Panc1 (cell line): ENCODE results near the gene ABI1.

Experiments
- POLR2AphosphoS5 ChIP-seq: IDR thresholded peaks from 2 replicates; pipeline ENCODE4 v1.6.1; 2012; ENCODE audit warnings: mild to moderate bottlenecking, low read depth, low read length, moderate library complexity
- SIN3A ChIP-seq: IDR thresholded peaks from 2 replicates; pipeline ENCODE4 v1.6.1; 2012; ENCODE audit warnings: low read depth, mild to moderate bottlenecking, low read length, moderate library complexity, borderline replicate concordance; ENCODE audit not compliant: insufficient read depth
- TF ChIP-seq, protein P1 (sequence below): fragments of 450-650 bp; IDR thresholded peaks from 2 replicates; pipeline ENCODE4 v1.5.1; 2017; ENCODE audit warnings: mild to moderate bottlenecking

DNA sequence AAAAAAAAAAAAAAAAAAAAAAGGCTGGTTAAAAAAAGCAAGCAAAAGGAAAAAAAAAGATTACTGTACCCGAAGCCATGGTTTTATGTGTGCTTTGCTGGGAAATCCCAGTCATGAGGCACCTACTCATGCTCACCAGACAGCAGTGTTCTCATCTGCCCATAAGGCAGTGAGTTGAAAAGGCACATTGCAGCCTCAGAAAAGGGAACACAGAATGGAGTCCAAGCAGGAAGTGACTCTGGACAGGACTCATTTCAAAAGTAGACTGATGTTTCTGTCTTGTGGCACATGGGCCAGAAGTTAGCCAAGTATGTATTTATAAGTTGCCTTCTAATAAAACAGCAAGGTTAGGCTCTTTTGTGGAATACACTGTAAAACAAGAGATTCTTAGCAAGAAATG lies 123.0 kb downstream of the ABI1 start:
- TF ChIP-seq, protein P1, sequence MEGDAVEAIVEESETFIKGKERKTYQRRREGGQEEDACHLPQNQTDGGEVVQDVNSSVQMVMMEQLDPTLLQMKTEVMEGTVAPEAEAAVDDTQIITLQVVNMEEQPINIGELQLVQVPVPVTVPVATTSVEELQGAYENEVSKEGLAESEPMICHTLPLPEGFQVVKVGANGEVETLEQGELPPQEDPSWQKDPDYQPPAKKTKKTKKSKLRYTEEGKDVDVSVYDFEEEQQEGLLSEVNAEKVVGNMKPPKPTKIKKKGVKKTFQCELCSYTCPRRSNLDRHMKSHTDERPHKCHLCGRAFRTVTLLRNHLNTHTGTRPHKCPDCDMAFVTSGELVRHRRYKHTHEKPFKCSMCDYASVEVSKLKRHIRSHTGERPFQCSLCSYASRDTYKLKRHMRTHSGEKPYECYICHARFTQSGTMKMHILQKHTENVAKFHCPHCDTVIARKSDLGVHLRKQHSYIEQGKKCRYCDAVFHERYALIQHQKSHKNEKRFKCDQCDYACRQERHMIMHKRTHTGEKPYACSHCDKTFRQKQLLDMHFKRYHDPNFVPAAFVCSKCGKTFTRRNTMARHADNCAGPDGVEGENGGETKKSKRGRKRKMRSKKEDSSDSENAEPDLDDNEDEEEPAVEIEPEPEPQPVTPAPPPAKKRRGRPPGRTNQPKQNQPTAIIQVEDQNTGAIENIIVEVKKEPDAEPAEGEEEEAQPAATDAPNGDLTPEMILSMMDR = no peak
- TF ChIP-seq POLR2AphosphoS5 = no peak
- no peak for TF ChIP-seq SIN3A
